GM19468 (cell line): Measurements from ENCODE around the gene LAPTM5.

ENCODE experiments used
- ATAC-seq: cut with Tn5 transposase; IDR thresholded peaks from one replicate; pipeline ENCODE4 v1.9.1; 2021; ENCODE audit warnings: mild to moderate bottlenecking, moderate library complexity, moderate number of reproducible peaks; ENCODE audit not compliant: unreplicated experiment; ENCODE audit errors: extremely low read depth

The LAPTM5 gene

GRCh38 chr1:30721341-30721793 lies 36.2 kb downstream of the LAPTM5 start:
- ATAC-seq: no peak

- ATAC-seq: no peak
Observed at GRCh38 chr1:30720271-30721223, 37.0 kb downstream of the LAPTM5 start.

GRCh38 chr1:30719406-30720270 lies 37.9 kb downstream of the LAPTM5 start:
- ATAC-seq: no peak

GRCh38 chr1:30718636-30719405 lies 38.8 kb downstream of the LAPTM5 start:
- no peak for ATAC-seq

- peak; percentile 66 for ATAC-seq
Observed at GRCh38 chr1:30718091-30718635, 39.4 kb downstream of the LAPTM5 start.

GRCh38 chr1:30716646-30717045 lies 40.9 kb downstream of the LAPTM5 start:
- ATAC-seq: no peak

- no peak for ATAC-seq
Observed at GRCh38 chr1:30715886-30716285, 41.7 kb downstream of the LAPTM5 start.

GRCh38 chr1:30715216-30715615 lies 42.4 kb downstream of the LAPTM5 start:
- no peak for ATAC-seq

- no peak for ATAC-seq
Observed at GRCh38 chr1:30714536-30715090, 43.0 kb downstream of the LAPTM5 start.

- ATAC-seq: no peak
Observed at GRCh38 chr1:30714025-30714424, 43.5 kb downstream of the LAPTM5 start.

GRCh38 chr1:30713311-30713710 lies 44.3 kb downstream of the LAPTM5 start:
- no peak for ATAC-seq

GRCh38 chr1:30712583-30712982 lies 45.0 kb downstream of the LAPTM5 start:
- no peak for ATAC-seq

- ATAC-seq: no peak
Observed at GRCh38 chr1:30710407-30710806, 47.2 kb downstream of the LAPTM5 start.

- no peak for ATAC-seq
Observed at GRCh38 chr1:30708361-30708728, 49.2 kb downstream of the LAPTM5 start.

- ATAC-seq: no peak
Observed at GRCh38 chr1:30707412-30708360, 49.9 kb downstream of the LAPTM5 start.

- no peak for ATAC-seq
Observed at GRCh38 chr1:30706528-30706927, 51.0 kb downstream of the LAPTM5 start.

- ATAC-seq: no peak
Observed at GRCh38 chr1:30705698-30706097, 51.9 kb downstream of the LAPTM5 start.

GRCh38 chr1:30704765-30705509 lies 52.6 kb downstream of the LAPTM5 start:
- no peak for ATAC-seq
